HUES6 (cell line): ENCODE data around the gene FERMT3.

Experiments
- H3K27ac ChIP-seq: 2 replicates; pipeline ENCODE4 v1.7.0; 2013; ENCODE audit warnings: low read depth, mild to moderate bottlenecking, low read length, inconsistent platforms
- H3K27me3 ChIP-seq: 2 replicates; pipeline ENCODE4 v1.6.1; 2013; ENCODE audit warnings: low read length; ENCODE audit not compliant: control insufficient read depth, insufficient read depth
- H3K36me3 ChIP-seq: 2 replicates; pipeline ENCODE4 v1.6.1; 2013; ENCODE audit warnings: low read length; ENCODE audit not compliant: control insufficient read depth, insufficient read depth
- H3K4me1 ChIP-seq: 2 replicates; pipeline ENCODE4 v1.6.1; 2013; ENCODE audit warnings: low read length; ENCODE audit not compliant: control insufficient read depth, insufficient read depth
- H3K4me3 ChIP-seq: 2 replicates; pipeline ENCODE4 v1.5.1; 2013; ENCODE audit warnings: low read depth, low read length
- H3K9ac ChIP-seq: one replicate; pipeline ENCODE4 v1.6.1; 2013; ENCODE audit warnings: mild to moderate bottlenecking, low read length
- H3K9me3 ChIP-seq: 2 replicates; pipeline ENCODE4 v1.6.1; 2013; ENCODE audit warnings: low read depth, low read length; ENCODE audit not compliant: control insufficient read depth, insufficient read depth

FERMT3 gene

DNA sequence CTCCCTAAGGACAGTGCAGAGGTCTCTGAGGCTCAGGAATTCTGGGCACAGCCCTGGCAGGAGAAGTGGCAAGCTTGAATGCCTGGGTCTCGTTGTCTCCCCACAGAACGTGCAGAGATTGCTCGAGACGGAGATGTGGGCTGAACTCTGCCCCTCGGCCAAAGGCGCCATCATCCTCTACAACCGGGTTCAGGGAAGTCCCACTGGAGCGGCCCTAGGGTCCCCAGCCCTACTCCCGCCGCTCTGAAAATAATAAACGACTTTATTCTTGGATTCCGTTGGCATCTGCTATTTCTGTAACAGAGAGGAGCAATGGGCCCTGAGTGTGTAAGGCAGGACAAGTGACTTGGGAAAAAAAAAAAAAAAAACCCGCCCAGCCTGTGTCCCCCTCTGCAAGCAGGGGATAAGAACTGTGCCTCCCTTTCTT lies 23.2 kb downstream of the FERMT3 start:
- H3K36me3 ChIP-seq = no peaks in the 10 kb centered on the region

DNA sequence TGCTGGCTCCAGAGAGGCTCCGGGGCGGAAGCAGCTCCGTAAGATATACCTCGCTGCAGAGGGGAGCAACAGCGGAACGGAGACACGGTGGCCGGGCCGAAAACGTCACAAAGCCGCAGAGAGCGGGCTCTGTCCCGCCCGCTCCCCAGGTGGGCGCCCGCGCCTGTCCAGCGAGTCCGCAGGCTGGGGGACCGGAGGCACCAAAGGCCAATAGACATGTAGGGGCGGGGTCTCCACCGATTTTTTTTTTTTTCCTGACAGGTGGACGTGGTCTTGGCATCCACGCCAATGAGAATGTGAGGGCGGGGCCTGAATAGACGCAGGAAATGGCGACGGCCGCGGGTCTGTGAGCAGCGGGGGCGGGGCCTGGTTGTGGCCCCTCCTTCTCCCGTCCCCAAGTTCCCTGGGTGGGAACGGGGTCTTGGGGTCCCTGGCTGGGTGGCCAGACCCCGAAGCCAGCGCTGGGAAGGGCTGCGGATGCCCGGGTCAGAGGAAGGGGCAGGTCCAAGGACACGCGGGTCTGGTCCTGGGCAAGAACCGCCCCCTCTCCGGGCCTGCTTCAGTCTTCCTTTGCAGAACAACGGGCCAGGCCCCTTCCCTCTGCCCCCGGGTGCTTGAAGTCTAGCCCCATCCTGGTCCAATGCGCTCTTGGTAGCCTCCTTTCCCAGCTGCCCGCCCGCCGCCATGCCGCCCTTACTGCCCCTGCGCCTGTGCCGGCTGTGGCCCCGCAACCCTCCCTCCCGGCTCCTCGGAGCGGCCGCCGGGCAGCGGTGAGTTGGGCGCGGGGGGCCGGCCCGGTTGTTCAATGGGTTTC lies 23.9 kb downstream of the FERMT3 start, which contains the start of gene DNAJC4:
Gene DNAJC4, plus strand, starts transcription at position 378 of the 814 bp plus-strand sequence. Its CDS starts 307 bp downstream, at position 685.
- Histone ChIP-seq H3K9me3 (no peaks in the 10 kb centered on the region), H3K27ac (peak within 1 kb of the TSS; percentile 35; the same call in 1 of the 2 replicates), H3K4me1 (peaks cover 21% of the 10 kb centered on the region), H3K9ac (peak within 1 kb of the TSS; percentile 74), H3K27me3 (peaks cover 3% of the 10 kb centered on the region; the same call in 1 of the 2 replicates), H3K36me3 (no peaks in the 10 kb centered on the region), H3K4me3 (peak within 1 kb of the TSS; percentile 91)

More for the DNA sequence above, 23.2 kb downstream of the FERMT3 start:
- H3K9ac ChIP-seq = peak overlapping the region; percentile 45
- H3K9me3 ChIP-seq = no peaks in the 10 kb centered on the region
- H3K4me3 ChIP-seq = peak overlapping the region; percentile 91
- no peak overlapping the region for H3K27ac ChIP-seq
- H3K27me3 ChIP-seq = peaks cover 3% of the 10 kb centered on the region; the same call in 1 of the 2 replicates
- peaks cover 24% of the 10 kb centered on the region for H3K4me1 ChIP-seq

DNA sequence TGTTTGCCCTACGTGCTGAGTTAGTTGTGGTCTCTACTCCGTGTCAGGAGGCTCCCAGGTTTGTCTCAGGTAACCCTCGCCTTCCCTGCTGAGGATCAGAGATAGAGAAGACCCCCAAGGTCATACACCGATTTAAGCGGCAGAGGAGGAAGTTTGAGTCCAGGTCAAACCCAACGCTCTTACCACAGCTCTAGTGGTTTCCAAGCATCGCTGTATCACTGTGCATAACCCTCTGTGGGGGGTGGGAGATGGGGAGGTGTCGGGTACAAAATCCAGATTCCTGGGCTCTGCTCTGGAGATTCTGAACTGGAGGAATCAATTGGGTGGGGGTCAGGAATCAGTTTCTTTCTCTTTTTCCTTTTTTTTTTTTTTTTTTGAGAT lies 24.5 kb downstream of the FERMT3 start:
- peaks cover 21% of the 10 kb centered on the region for H3K4me1 ChIP-seq
- peak overlapping the region; percentile 74 for H3K9ac ChIP-seq
- H3K27me3 ChIP-seq = peaks cover 3% of the 10 kb centered on the region; the same call in 1 of the 2 replicates
- H3K36me3 ChIP-seq = no peaks in the 10 kb centered on the region
- H3K27ac ChIP-seq = no peak overlapping the region; the same call in 1 of the 2 replicates
- H3K4me3 ChIP-seq = peak overlapping the region; percentile 91
- no peaks in the 10 kb centered on the region for H3K9me3 ChIP-seq

DNA sequence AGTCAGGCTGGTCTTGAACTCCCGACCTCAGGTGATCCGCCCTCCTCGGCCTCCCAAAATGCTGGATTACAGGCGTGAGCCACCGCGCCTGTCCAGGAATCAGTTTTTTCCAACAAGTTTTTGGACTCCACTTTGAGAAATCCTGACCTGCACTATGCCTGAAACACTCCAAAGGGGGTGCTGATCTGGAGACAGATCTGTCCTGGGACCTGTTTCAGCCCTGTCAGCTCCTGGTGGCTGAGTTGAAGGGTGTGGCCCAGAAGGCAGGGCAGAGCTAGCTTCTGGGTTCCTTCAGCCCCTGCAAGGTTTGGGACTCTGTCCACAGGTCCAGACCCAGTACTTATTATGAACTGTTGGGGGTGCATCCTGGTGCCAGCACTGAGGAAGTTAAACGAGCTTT lies 25.0 kb downstream of the FERMT3 start:
- H3K4me3 ChIP-seq = no peak overlapping the region
- no peaks in the 10 kb centered on the region for H3K9me3 ChIP-seq
- peaks cover 3% of the 10 kb centered on the region; the same call in 1 of the 2 replicates for H3K27me3 ChIP-seq
- H3K36me3 ChIP-seq = no peaks in the 10 kb centered on the region
- no peak overlapping the region for H3K27ac ChIP-seq
- no peak overlapping the region for H3K9ac ChIP-seq
- H3K4me1 ChIP-seq = peaks cover 18% of the 10 kb centered on the region

DNA sequence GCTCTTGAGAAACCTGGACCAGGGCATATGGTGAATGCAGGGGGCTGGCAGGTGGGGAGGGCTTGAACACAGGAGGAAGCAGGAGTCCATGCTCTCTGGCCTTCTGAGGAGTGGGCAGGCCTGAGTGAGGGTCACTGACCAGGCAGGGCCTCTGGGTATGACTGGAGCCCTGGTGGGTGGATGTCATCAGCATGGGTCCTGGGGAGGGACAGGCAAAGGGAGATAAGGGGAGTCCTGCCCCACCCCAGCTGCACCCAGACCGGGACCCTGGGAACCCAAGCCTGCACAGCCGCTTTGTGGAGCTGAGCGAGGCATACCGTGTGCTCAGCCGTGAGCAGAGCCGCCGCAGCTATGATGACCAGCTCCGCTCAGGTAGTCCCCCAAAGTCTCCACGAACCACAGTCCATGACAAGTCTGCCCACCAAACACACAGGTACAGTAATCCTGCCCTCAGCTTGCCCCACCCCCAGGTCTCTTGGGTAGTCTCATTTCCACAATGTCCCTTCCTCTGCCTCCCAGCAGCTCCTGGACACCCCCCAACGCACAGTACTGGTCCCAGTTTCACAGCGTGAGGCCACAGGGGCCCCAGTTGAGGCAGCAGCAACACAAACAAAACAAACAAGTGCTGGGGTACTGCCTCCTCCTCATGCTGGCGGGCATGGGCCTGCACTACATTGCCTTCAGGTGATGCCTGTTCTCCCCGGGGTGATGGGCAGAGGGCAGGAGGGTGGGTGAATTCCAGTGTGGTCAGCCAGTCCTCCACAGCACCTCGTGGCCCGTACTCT lies 25.9 kb downstream of the FERMT3 start:
- H3K27ac ChIP-seq = no peak overlapping the region

DNA sequence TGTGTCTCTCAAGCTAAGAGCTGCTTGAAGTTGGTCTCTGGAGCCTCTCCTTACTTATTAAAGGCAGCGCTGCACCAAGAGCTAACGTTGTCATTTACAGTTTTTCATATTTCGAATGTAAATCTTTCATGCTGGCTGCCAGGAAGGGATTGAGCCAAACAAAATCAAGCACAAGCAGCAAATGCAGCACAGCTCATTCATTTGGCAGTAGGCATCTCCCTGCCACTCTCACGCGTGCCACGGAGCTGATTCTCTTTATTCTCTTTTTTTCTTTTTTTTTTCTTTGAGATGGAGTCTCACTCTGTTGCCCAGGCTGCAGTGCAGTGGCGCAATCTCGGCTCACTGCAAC lies 26.4 kb downstream of the FERMT3 start:
- H3K4me1 ChIP-seq = peaks cover 11% of the 10 kb centered on the region
- no peak overlapping the region for H3K9ac ChIP-seq
- no peaks in the 10 kb centered on the region for H3K9me3 ChIP-seq
- no peak overlapping the region for H3K27ac ChIP-seq
- peaks cover 3% of the 10 kb centered on the region; the same call in 1 of the 2 replicates for H3K27me3 ChIP-seq
- H3K4me3 ChIP-seq = no peak overlapping the region
- peaks cover 7% of the 10 kb centered on the region; the same call in 1 of the 2 replicates for H3K36me3 ChIP-seq

More for the DNA sequence above, 25.9 kb downstream of the FERMT3 start:
- Histone ChIP-seq H3K4me3 (no peak overlapping the region), H3K9ac (no peak overlapping the region), H3K9me3 (no peaks in the 10 kb centered on the region), H3K27me3 (peaks cover 3% of the 10 kb centered on the region; the same call in 1 of the 2 replicates), H3K36me3 (peaks cover 1% of the 10 kb centered on the region; the same call in 1 of the 2 replicates), H3K4me1 (peaks cover 11% of the 10 kb centered on the region)

DNA sequence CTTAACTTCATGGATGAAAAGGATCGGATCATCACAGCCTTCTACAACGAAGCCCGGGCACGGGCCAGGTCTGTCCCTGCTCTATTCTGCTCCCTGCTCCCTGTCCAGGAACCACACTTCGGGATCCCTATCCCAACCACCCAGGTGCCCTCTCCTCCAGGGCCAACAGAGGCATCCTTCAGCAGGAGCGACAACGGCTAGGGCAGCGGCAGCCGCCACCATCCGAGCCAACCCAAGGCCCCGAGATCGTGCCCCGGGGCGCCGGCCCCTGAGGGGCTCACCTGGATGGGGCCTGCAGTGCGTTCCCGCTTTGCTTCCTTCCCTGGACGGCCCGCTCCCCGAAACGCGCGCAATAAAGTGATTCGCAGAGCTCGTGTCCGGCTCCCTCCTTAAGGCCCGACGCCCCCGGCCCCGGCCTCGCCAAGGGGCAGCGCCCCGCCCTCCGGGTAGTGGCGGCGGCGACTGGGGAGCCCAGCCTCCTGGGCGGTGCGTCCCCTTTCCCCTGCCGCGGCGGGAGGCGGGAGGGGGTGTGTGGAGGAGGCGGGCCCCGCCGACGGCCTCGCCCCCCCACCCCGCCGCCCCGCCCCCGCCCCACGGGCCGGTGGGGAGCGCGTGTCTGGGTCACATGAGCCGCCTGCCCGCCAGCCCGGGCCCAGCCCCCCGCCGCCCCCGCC lies 27.5 kb downstream of the FERMT3 start, which contains the start of gene VEGFB:
Gene VEGFB, plus strand, starts transcription at position 672 of the 674 bp plus-strand sequence. CDS start 250 bp downstream, outside the sequence.
- Histone ChIP-seq H3K9ac (peak within 1 kb of the TSS; percentile 63), H3K36me3 (peaks cover 18% of the 10 kb centered on the region), H3K27ac (no peak within 1 kb of the TSS), H3K4me1 (peaks cover 11% of the 10 kb centered on the region), H3K9me3 (no peaks in the 10 kb centered on the region), H3K4me3 (peak within 1 kb of the TSS; percentile 82), H3K27me3 (peaks cover 3% of the 10 kb centered on the region; the same call in 1 of the 2 replicates)

DNA sequence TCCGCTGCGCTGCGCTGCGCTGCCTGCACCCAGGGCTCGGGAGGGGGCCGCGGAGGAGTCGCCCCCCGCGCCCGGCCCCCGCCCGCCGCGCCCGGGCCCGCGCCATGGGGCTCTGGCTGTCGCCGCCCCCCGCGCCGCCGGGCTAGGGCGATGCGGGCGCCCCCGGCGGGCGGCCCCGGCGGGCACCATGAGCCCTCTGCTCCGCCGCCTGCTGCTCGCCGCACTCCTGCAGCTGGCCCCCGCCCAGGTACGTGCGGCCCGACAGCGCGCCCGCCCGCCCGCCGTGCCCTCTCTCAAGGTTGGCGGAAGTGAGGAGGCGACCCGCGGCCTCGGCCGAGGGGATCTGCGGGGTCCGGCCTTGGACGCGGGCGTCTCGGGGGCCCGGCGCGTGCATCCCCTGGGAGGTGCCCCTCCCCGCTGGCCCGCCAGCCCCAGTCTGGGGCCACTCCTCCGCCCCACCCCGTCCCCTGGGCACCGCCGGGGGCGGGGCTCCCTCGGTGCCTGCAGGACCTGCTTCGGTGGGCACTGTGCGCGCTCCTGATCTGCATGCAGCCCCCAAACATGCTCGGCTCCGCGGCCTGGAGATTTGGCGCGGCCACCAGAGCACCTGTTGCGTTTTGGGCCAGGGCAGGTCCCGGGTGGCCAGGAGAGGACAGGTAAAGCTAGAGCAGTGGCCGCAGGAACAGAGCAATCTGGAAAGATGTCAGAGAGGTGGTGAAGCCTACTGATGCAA lies 28.3 kb downstream of the FERMT3 start:
- no peak overlapping the region for H3K27ac ChIP-seq
- peaks cover 3% of the 10 kb centered on the region; the same call in 1 of the 2 replicates for H3K27me3 ChIP-seq
- peak overlapping the region; percentile 82 for H3K4me3 ChIP-seq
- peaks cover 19% of the 10 kb centered on the region for H3K36me3 ChIP-seq
- H3K9me3 ChIP-seq = no peaks in the 10 kb centered on the region
- peak overlapping the region; percentile 17 for H3K9ac ChIP-seq
- H3K4me1 ChIP-seq = peaks cover 8% of the 10 kb centered on the region

DNA sequence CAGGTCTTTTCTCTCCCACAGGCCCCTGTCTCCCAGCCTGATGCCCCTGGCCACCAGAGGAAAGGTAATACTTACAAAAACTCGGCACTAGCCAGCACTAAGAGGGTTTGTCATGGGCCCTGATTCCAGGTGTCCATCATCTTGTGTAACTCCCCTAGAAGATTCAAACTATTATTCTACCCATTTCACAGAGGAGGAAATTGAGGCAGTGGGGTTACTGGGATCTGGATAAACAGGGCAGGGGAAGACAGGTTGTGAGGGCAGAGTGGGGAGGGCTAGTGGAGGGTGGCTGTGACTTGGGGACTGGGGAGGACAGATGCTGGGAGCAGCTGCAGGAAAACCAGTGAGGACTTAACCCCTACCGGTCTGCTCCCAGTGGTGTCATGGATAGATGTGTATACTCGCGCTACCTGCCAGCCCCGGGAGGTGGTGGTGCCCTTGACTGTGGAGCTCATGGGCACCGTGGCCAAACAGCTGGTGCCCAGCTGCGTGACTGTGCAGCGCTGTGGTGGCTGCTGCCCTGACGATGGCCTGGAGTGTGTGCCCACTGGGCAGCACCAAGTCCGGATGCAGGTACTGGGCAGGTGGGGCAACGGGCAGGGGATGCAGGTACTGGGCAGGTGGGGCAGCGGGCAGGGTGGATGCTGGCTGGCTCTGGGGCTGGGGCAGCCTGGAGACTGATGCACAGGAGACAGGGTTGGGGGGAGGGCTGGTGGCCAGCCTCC lies 29.1 kb downstream of the FERMT3 start:
- Histone ChIP-seq H3K27ac (no peak overlapping the region), H3K9ac (peak overlapping the region; percentile 17), H3K4me3 (peak overlapping the region; percentile 82), H3K36me3 (peaks cover 19% of the 10 kb centered on the region), H3K9me3 (no peaks in the 10 kb centered on the region), H3K27me3 (peaks cover 3% of the 10 kb centered on the region; the same call in 1 of the 2 replicates), H3K4me1 (peaks cover 15% of the 10 kb centered on the region)
